T-helper 2 cell (primary cell): ENCODE data around the gene BCAM.
"Not testable (repeated sequence)": the region's sequence is repeated elsewhere in the genome, so short reads cannot be mapped to it uniquely, and the experiment has no call there.

ENCODE experiments used
- DNase-seq, 5 experiments: peaks; one replicate each; pipeline versions ENCODE4 v3.0.0 to v3.0.0-alpha.2; 2012 to 2022

BCAM gene

GRCh38 chr19:44819246-44819832 lies 10.4 kb downstream of the BCAM start:
- DNase-seq, result no peak

DNA sequence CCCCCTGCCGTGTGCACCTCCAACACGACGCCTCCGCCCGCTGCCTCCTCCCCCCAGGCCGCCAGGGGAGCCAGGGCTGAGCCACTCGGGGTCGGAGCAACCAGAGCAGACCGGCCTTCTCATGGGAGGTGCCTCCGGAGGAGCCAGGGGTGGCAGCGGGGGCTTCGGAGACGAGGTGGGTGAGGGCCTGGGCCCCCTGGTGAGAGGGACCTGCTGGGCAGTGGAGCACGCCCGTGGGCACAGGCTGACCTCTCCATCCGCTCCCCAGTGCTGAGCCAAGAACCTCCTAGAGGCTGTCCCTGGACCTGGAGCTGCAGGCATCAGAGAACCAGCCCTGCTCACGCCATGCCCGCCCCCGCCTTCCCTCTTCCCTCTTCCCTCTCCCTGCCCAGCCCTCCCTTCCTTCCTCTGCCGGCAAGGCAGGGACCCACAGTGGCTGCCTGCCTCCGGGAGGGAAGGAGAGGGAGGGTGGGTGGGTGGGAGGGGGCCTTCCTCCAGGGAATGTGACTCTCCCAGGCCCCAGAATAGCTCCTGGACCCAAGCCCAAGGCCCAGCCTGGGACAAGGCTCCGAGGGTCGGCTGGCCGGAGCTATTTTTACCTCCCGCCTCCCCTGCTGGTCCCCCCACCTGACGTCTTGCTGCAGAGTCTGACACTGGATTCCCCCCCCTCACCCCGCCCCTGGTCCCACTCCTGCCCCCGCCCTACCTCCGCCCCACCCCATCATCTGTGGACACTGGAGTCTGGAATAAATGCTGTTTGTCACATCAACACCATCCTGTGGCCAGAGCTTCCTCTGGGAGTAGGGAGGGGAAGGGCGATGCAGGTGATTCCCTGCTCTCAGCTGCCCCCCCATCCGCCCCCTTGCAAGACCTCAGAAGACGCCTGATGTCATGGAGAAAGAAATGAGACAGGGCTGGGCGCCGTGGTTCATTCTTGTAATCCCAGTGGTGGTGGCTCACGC lies 12.0 kb downstream of the BCAM start:
- no peak for DNase-seq

GRCh38 chr19:44822177-44822576 lies 13.3 kb downstream of the BCAM start:
- DNase-seq, result no peak

GRCh38 chr19:44822670-44823372 lies 13.9 kb downstream of the BCAM start:
- DNase-seq, result no peak

DNA sequence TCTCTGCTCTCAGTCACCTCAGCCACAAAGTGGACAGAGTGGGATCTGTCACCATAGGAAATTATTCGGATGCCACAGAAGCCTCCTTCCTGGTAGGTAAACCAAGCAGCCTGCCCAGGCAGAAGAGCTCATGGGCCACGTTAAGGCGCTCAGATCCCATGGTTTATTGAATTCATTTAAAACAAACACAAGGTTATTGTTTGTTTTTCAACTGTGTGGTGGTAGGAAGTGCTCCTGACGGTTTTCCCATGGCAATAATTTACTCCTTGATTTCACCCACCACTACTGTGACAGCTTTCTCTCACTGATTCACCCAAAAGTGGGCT lies 14.4 kb downstream of the BCAM start:
- no peak for DNase-seq

GRCh38 chr19:44824761-44825160 lies 15.9 kb downstream of the BCAM start:
- DNase-seq, result no peak

DNA sequence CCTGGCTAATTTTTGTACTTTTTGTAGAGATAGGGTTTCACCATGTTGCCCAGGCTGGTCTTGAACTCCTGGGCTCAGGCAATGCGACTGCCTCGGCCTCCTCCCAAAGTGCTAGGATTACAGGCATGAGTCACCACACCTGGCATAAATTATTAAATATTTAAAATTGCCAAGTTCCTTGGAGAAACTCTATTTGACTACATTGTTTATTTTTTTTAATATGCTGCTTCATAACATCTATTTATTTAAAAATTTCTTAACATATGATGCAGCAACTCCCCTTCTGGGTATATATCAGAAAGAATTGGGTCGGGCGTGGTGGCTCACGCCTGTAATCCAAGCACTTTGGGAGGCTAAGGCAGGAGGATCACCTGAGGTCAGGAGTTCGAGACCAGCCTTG lies 24.0 kb downstream of the BCAM start:
- DNase-seq, result not testable (repeated sequence)

DNA sequence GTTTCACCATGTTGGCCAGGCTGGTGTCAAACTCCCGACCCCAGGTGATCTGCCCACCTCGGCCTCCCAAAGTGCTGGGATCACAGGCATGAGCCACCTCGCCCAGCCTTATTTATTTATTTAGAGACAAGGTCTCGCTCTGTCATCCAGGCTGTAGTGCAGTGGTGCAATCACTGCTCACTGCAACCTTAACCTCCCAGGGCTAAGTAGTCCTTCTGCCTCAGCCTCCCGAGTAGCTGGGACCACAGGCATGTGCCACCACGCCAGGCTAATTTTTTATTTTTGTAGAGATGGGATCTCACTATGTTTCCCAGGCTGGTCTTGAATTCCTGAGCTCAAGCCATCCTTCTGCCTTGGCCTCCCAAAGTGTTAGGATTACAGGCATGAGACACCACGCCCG lies 25.5 kb downstream of the BCAM start:
- DNase-seq, result not testable (repeated sequence)

- DNase-seq, result no peak
Observed at GRCh38 chr19:44839276-44839675, 30.4 kb downstream of the BCAM start.

GRCh38 chr19:44840811-44841210 lies 31.9 kb downstream of the BCAM start:
- DNase-seq, result no peak

GRCh38 chr19:44841231-44841630 lies 32.3 kb downstream of the BCAM start:
- no peak for DNase-seq

- DNase-seq, result no peak
Observed at GRCh38 chr19:44845286-44845611, 36.3 kb downstream of the BCAM start.

DNA sequence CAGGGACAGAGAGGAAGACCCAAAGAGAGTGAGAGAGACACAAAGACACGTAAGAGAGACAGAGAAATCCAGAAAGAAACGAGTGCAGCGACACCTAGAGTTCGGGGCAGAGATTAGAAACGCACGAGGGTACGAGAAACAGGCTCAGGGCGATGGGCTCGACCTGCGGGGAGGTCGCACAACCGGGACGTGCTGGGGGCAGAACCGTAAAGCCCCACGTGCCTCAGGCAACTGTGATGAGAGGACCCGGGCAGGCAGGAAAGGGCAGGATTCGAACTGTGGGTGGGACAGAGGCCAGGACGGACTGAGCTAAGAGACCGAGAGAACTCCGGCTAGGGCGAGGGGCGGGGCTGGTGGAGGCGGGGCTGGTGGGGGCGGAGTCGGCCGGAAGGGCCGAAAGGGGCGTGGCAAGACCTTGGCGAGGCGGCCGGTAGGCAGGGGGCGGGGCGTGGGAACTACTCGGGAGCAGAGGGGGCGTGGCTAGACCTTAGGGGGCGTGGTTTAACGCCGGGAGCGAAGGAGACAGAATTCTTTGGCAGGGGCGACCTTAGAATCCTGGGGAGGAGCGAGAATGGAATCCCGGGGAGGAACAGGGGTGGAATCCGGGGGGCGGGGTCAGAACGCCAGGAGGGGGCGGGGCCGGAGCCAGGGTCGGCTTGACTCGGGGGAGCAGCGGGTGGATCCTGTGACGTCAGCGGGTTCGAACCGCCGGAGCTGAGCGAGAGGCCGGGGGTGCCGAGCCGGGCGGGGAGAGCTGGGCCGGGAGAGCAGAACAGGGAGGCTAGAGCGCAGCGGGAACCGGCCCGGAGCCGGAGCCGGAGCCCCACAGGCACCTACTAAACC lies 36.9 kb downstream of the BCAM start, which contains the start of gene NECTIN2:
Gene NECTIN2 (plus strand): TSS at position 686 of the 843 bp plus-strand sequence. CDS start 229 bp downstream, outside the sequence.
- DNase-seq, result peak; percentile 49 to 82 (median 60)

DNA sequence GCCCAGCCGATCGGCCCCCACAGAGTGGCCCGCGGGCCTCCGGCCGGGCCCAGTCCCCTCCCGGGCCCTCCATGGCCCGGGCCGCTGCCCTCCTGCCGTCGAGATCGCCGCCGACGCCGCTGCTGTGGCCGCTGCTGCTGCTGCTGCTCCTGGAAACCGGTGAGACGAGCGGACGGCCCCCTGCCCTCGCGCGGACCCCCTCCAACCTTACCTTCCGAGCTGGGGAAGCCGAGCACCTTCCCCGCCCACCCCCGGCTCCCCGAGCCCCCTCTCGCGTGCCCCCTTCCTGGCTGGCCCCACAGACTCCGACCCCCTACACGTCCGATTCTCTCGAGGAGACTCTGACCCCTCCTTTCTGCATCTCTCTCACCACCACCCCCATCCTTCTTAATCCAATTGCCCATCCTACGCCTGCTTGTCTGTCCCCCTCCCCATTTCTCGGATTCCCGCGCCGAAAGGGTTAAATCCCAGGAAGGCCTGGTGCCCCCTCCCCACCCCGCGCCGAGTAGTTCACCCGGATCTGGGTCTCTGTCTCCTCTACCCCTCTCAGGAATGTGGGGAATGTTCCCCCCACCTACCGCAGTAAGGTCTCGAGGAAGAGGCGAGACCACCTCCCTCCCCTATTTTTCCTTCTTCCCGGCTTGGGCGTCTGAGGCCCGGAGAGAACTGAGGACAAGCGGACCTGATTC lies 37.7 kb downstream of the BCAM start:
- DNase-seq, result no peak

GRCh38 chr19:44847144-44848035 lies 38.5 kb downstream of the BCAM start:
- no peak for DNase-seq

GRCh38 chr19:44848036-44848811 lies 39.3 kb downstream of the BCAM start:
- no peak for DNase-seq

GRCh38 chr19:44848812-44849447 lies 40.0 kb downstream of the BCAM start:
- DNase-seq, result no peak

DNA sequence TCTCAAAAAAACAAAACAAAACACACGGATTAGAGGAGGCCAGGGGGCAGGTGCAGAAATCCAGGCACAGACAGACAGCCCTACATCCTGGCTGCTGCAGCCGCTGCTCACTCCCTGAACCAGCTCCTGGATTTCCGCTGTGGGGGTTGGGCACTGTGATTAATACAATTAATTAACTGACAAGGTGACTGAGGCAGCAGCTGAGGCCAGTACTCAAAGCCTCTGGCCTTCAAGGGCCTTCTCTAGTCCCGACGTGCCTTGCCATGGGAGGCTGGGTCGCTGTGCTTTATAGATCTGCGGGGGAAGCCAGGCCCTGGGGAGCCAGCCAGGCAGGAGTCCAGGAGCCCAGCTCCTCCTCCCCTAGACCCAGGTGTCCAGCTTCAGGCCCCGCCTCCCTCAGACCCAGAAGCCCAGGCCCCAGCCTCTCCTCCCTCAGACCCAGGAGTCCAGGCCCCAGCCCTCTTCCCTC lies 41.8 kb downstream of the BCAM start:
- no peak for DNase-seq

DNA sequence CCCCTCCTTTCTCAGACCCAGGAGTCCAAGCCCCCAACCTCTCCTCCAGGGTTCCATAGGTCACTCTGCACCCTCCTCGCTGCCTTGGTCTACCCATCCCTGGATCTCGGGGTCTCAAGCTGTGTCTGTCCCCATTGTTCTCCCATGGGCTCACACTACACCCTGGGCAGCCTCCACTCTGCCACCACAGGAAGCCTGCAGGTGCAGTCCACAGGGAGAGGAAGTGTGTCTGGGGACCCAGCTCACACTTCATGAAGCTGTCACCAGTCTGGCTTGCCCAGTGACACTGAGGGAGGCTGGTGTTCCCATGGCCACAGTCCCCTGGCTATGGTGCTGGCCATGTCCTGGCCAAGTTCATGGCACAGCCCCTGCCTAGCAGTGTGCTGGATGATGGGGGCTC lies 42.5 kb downstream of the BCAM start:
- DNase-seq, result no peak

DNA sequence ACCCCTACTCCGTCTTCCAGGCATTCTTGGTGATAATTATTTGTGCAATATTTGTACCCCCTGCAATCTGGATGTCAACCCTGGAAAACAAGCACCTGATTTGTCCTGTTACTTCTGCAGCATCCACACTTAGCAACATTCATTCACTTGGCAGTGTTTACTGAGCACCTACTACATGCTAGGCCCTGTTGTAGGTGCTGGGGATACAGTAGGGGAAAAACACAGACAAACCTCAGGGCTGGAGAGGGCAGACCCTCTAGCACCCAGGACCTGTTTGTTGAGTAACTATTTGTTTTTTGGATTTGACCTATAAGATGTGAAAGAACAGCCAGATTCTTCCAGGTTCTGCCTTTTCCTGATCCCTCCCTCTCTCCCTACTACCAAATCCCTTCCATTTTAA lies 46.7 kb downstream of the BCAM start:
- no peak for DNase-seq
